HepG2 (cell line): ENCODE results near the gene CTNNA2. TPM values are rescaled to one million over a fixed set of nuclear protein-coding genes. Genes with fewer than 3 reads are reported as not detected.

ENCODE experiments used
- ATAC-seq: fragments of 200-7000 bp; cut with Tn5 transposase; 3 replicates; pipeline ENCODE4 v1.9.1; 2020; ENCODE audit warnings: mild to moderate bottlenecking, moderate library complexity
- BruUV-seq: library from RNA; stranded (reverse); fragments of 400-500 nt; replicated peaks from 2 replicates; lab custom pipeline; 2021; lab: Mats Ljungman, UMichigan
- CTCF ChIA-PET: fragments of 300-600 bp; formaldehyde crosslinking; extraction: SDS; loops from one replicate; lab custom pipeline; 2021; ENCODE audit warnings: low total read pairs, inconsistent platforms, low intra/inter-chr PET ratio; lab: Yijun Ruan, JAX
- POLR2A ChIA-PET: fragments of 350-600 bp; sonication (Branson Sonifier 250); formaldehyde crosslinking; loops from one replicate; lab custom pipeline; 2020; ENCODE audit warnings: antibody characterized with exemption, inconsistent platforms; lab: Yijun Ruan, JAX
- DNase-seq: peaks from one replicate; pipeline ENCODE4 v3.0.0-alpha.2; 2015; ENCODE audit warnings: low spot score
- FAIRE-seq: peaks from 3 replicates; lab custom pipeline; 2011; peaks lifted over from hg19 to GRCh38; lab: Jason Lieb, UNC
- H2AFZ ChIP-seq: one replicate; pipeline ENCODE4 v1.6.1; 2011; ENCODE audit warnings: low read length, inconsistent platforms
- H3K27ac ChIP-seq: fragments of 300-600 bp; 3 replicates; pipeline ENCODE4 v1.8.0; 2011; ENCODE audit warnings: mixed run types, mild to moderate bottlenecking, mixed read lengths, low read length, inconsistent platforms; ENCODE audit not compliant: insufficient read depth; ENCODE audit errors: extremely low read length
- H3K27me3 ChIP-seq, 2 experiments: fragments of 200-600 bp in 1 of 2; 2 replicates in 1 of 2; 3 replicates in 1 of 2; pipeline versions ENCODE4 v1.6.0 to v1.8.0; 2011; ENCODE audit warnings: low read length in 2 of 2, mild to moderate bottlenecking in 2 of 2, moderate library complexity in 2 of 2, inconsistent platforms in 1 of 2; ENCODE audit not compliant: insufficient read depth in 2 of 2, control insufficient read depth in 1 of 2
- H3K36me3 ChIP-seq, 2 experiments: fragments of 200-600 bp in 1 of 2; replicated peaks in 1 of 2; 2 replicates in 1 of 2; 3 replicates in 1 of 2; pipeline versions ENCODE4 v1.5.1 to v1.8.0; 2011; ENCODE audit warnings: low read length in 2 of 2, inconsistent platforms in 1 of 2; ENCODE audit not compliant: insufficient read depth in 2 of 2, control insufficient read depth in 1 of 2
- H3K4me1 ChIP-seq: 2 replicates; pipeline ENCODE4 v1.5.1; 2012; ENCODE audit warnings: low read length, inconsistent platforms; ENCODE audit not compliant: insufficient read depth
- H3K4me2 ChIP-seq: 2 replicates; pipeline ENCODE4 v1.6.0; 2011; ENCODE audit warnings: low read depth, low read length, inconsistent platforms
- H3K4me3 ChIP-seq, 3 experiments: fragments of 200-600 bp in 1 of 3; sonication (generic), shearing (Covaris generic) in 1 of 3; replicated peaks in 1 of 3; 2 replicates each; pipeline ENCODE4 v1.5.1; 2011 to 2016; ENCODE audit warnings: low read length in 3 of 3, inconsistent platforms in 2 of 3, low read depth in 2 of 3, mild to moderate bottlenecking in 2 of 3, control low read depth in 1 of 3, mixed read lengths in 1 of 3; ENCODE audit not compliant: insufficient read depth in 1 of 3
- H3K79me2 ChIP-seq: one replicate; pipeline ENCODE4 v1.6.1; 2011; ENCODE audit warnings: low read length, inconsistent platforms; ENCODE audit not compliant: insufficient read depth
- H3K9ac ChIP-seq: 2 replicates; pipeline ENCODE4 v1.6.0; 2011; ENCODE audit warnings: mild to moderate bottlenecking, low read depth, low read length, inconsistent platforms; ENCODE audit not compliant: insufficient read depth
- H3K9me3 ChIP-seq: 2 replicates; pipeline ENCODE4 v1.5.1; 2012; ENCODE audit warnings: mild to moderate bottlenecking, low read length
- H4K20me1 ChIP-seq: 2 replicates; pipeline ENCODE4 v1.6.0; 2011; ENCODE audit warnings: inconsistent platforms, mild to moderate bottlenecking, low read length, moderate library complexity; ENCODE audit not compliant: insufficient read depth
- HDAC2 ChIP-seq: sonication (generic); formaldehyde crosslinking; IDR thresholded peaks from 2 replicates; pipeline ENCODE4 v1.4.0; 2020; ENCODE audit warnings: missing genetic modification reagents
- JARID2 ChIP-seq: sonication (generic); formaldehyde crosslinking; IDR thresholded peaks from 2 replicates; pipeline ENCODE4 v1.8.1; 2023; ENCODE audit warnings: missing genetic modification reagents, inconsistent platforms; ENCODE audit not compliant: insufficient replicate concordance
- MYNN ChIP-seq: sonication (generic); formaldehyde crosslinking; IDR thresholded peaks from 2 replicates; pipeline ENCODE4 v1.4.0; 2020; ENCODE audit warnings: mild to moderate bottlenecking, low read depth, missing genetic modification reagents
- SCMH1 ChIP-seq: sonication (generic); formaldehyde crosslinking; IDR thresholded peaks from 2 replicates; pipeline ENCODE4 v1.9.0; 2021; ENCODE audit warnings: missing genetic modification reagents, mild to moderate bottlenecking, borderline replicate concordance
- SMAD1 ChIP-seq: sonication (generic); formaldehyde crosslinking; IDR thresholded peaks from 2 replicates; pipeline ENCODE4 v1.4.0; 2020; ENCODE audit warnings: missing genetic modification reagents, low read depth, mild to moderate bottlenecking, borderline replicate concordance
- SOX13 ChIP-seq, 3 experiments: fragments of 450-650 bp in 1 of 3; sonication (generic) in 1 of 3; formaldehyde crosslinking in 1 of 3; IDR thresholded peaks in 2 of 3; conservative IDR thresholded peaks in 1 of 3; 2 replicates each; pipeline versions ENCODE4 v1.5.0 to v1.6.1; 2016 to 2020; ENCODE audit warnings: antibody characterized with exemption in 1 of 3, mild to moderate bottlenecking in 1 of 3, missing compliant biosample characterization in 1 of 3, missing genetic modification reagents in 1 of 3, moderate library complexity in 1 of 3
- ZBTB21 ChIP-seq: sonication (generic); formaldehyde crosslinking; IDR thresholded peaks from 2 replicates; pipeline ENCODE4 v1.4.0; 2020; ENCODE audit warnings: missing genetic modification reagents
- ZNF124 ChIP-seq: sonication (generic); formaldehyde crosslinking; IDR thresholded peaks from 2 replicates; pipeline ENCODE4 v1.4.0; 2020; ENCODE audit warnings: missing genetic modification reagents
- ZNF160 ChIP-seq: sonication (generic); formaldehyde crosslinking; IDR thresholded peaks from 2 replicates; pipeline ENCODE4 v1.8.0; 2022; ENCODE audit warnings: mild to moderate bottlenecking, inconsistent platforms, missing genetic modification reagents
- ZNF251 ChIP-seq: sonication (generic); formaldehyde crosslinking; IDR thresholded peaks from 2 replicates; pipeline ENCODE4 v1.9.0; 2021; ENCODE audit warnings: mild to moderate bottlenecking, missing genetic modification reagents
- ZNF264 ChIP-seq: sonication (generic); formaldehyde crosslinking; IDR thresholded peaks from 2 replicates; pipeline ENCODE4 v1.4.0; 2020; ENCODE audit warnings: missing genetic modification reagents
- ZNF292 ChIP-seq: sonication (generic); formaldehyde crosslinking; IDR thresholded peaks from 2 replicates; pipeline ENCODE4 v1.8.1; 2022; ENCODE audit warnings: mild to moderate bottlenecking, low read depth, missing genetic modification reagents, borderline replicate concordance
- ZNF572 ChIP-seq: sonication (generic); formaldehyde crosslinking; IDR thresholded peaks from 2 replicates; pipeline ENCODE4 v1.5.1; 2020; ENCODE audit warnings: mild to moderate bottlenecking, missing genetic modification reagents
- ZNF724P ChIP-seq: sonication (generic); formaldehyde crosslinking; IDR thresholded peaks from 2 replicates; pipeline ENCODE4 v1.8.0; 2022; ENCODE audit warnings: missing genetic modification reagents, borderline replicate concordance
- WGBS: methylation state at CpG from one replicate; pipeline ENCODE4 v1.1.6; 2017; ENCODE audit warnings: low lambda C conversion rate; 5-methylcytosine and 5-hydroxymethylcytosine counted together
- in situ Hi-C: cut with HindIII; loops from 2 replicates; pipeline ENCODE4 v1.10.0; 2017; ENCODE audit warnings: low pct_unique_long_range_greater_than_20kb; ENCODE audit not compliant: extremely low pct_ligation_motif_present
- intact Hi-C: fragments of 100-400 bp; cut with micrococcal nuclease; formaldehyde crosslinking; loops from one replicate; pipeline ENCODE4 v1.10.0; 2022; ENCODE audit not compliant: unreplicated experiment
- polyA plus RNA-seq, 8 experiments: library from polyadenylated mRNA; depleted of rRNA in 3 of 8; stranded (reverse) in 7 of 8; unstranded in 1 of 8; fragments of >200 nt; fragmentation: Illumina TruSeq in 4 of 8; extraction: Trizol in 4 of 8; gene quantifications; 2 replicates each; pipeline versions ENCODE4 v1.2.1 to v1.2.3, GENCODE V29; 2011 to 2016; ENCODE audit warnings: low read depth in 4 of 8, missing spikeins in 1 of 8, mixed read lengths in 1 of 8; ENCODE audit not compliant: insufficient read depth in 1 of 8
- total RNA-seq, 5 experiments: library from RNA; depleted of rRNA; stranded (reverse); fragments of >200 nt; fragmentation: Illumina TruSeq; extraction: Trizol; gene quantifications; 2 replicates each; pipeline ENCODE4 v1.2.3, GENCODE V29; 2016; ENCODE audit warnings: low read depth in 1 of 5
- TF ChIP-seq, protein P1 (sequence below): sonication (generic); formaldehyde crosslinking; IDR thresholded peaks from 2 replicates; pipeline ENCODE4 v1.5.0; 2020; ENCODE audit warnings: missing genetic modification reagents
- TF ChIP-seq, protein P2 (sequence below): fragments of 450-650 bp; IDR thresholded peaks from 2 replicates; pipeline ENCODE4 v1.6.1; 2017; ENCODE audit warnings: mild to moderate bottlenecking

The CTNNA2 gene
- total and polyA plus RNA-seq, 2 of the 13 experiments (the other 11 are each of a cell fraction or from before 2014, with no cell fraction given): not detected

DNA sequence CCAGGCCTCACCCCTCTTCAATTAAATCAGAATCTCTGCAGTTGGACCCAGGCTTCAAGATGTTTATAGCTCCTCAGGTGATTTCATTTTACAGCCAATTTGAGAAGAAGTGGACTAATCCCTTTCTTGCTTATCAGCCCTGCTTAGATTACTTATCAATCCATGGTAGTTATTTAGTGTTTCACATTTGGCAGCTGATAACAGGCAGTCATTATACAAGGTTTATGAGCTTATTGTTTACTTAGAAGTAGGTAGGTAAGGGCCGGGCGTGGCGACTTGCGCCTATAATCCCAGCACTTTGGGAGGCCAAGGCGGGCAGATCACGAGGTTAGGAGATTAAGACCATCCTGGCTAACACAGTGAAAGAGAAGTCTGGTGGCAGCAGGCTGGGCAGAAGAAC, 237.5 kb downstream of the CTNNA2 start:
- in situ Hi-C loops (no loop called here), intact Hi-C loops (no loop called here)
- ATAC-seq (no peak), FAIRE-seq (no peak), DNase-seq (no peak)
- no TSS peak for BruUV-seq
- H3K4me2 ChIP-seq: no peak overlapping the region
- H3K36me3 ChIP-seq: no peaks in the 10 kb centered on the region
- no peaks in the 10 kb centered on the region for H3K27me3 ChIP-seq
- H3K4me3 ChIP-seq: no peak overlapping the region
- H4K20me1 ChIP-seq: no peaks in the 10 kb centered on the region
- POLR2A ChIA-PET: no interaction called here
- no peak for TF ChIP-seq ZNF292 (CRISPR knock-in tag)
- TF ChIP-seq, protein P1, sequence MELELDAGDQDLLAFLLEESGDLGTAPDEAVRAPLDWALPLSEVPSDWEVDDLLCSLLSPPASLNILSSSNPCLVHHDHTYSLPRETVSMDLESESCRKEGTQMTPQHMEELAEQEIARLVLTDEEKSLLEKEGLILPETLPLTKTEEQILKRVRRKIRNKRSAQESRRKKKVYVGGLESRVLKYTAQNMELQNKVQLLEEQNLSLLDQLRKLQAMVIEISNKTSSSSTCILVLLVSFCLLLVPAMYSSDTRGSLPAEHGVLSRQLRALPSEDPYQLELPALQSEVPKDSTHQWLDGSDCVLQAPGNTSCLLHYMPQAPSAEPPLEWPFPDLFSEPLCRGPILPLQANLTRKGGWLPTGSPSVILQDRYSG (CRISPR knock-in tag): no peak
- no peak for TF ChIP-seq ZNF724P (CRISPR knock-in tag)
- no peak overlapping the region for H2AFZ ChIP-seq
- H3K79me2 ChIP-seq: no peaks in the 10 kb centered on the region
- no peaks in the 10 kb centered on the region for H3K9me3 ChIP-seq
- H3K9ac ChIP-seq: no peak overlapping the region
- H3K27ac ChIP-seq: no peak overlapping the region
- H3K4me1 ChIP-seq: no peaks in the 10 kb centered on the region
- 11% methylated on average over 6 of the region's 6 CpGs for WGBS
- CTCF ChIA-PET: no interaction called here

DNA sequence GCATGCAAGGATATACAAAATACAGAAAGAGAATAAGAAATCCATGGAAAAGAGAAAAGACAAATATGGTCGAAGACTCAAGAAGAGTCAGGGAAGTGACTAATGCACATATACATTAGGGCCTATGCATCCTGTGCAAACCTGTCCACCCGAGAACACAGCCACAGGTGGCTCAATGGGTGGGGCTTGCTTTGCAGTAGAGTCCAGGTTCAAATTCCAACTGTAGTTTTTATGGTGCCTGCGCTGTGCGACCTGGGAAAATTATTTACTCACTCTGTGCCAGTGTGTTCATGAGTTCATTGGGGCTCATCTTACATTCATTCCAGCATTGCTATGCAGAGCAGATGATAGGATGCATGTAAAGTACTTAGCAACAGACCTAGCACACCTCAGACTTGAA, 244.7 kb downstream of the CTNNA2 start:
- H3K27ac ChIP-seq: no peak overlapping the region
- in situ Hi-C loops: no loop called here
- TF ChIP-seq ZNF251: no peak
- TF ChIP-seq ZNF572 (CRISPR knock-in tag): no peak
- TF ChIP-seq ZNF264 (CRISPR knock-in tag): no peak
- no peak for TF ChIP-seq ZBTB21
- no peak for TF ChIP-seq HDAC2 (CRISPR knock-in tag)
- no peak for TF ChIP-seq SOX13 (IDR thresholded peaks at IDR 0.05)
- no peak for TF ChIP-seq SOX13 (CRISPR knock-in tag; conservative IDR thresholded peaks at IDR 0.05 in 1 of 2, IDR thresholded peaks at IDR 0.05 in 1 of 2)
- no peak for TF ChIP-seq ZNF124 (CRISPR knock-in tag)
- TF ChIP-seq, protein P2, sequence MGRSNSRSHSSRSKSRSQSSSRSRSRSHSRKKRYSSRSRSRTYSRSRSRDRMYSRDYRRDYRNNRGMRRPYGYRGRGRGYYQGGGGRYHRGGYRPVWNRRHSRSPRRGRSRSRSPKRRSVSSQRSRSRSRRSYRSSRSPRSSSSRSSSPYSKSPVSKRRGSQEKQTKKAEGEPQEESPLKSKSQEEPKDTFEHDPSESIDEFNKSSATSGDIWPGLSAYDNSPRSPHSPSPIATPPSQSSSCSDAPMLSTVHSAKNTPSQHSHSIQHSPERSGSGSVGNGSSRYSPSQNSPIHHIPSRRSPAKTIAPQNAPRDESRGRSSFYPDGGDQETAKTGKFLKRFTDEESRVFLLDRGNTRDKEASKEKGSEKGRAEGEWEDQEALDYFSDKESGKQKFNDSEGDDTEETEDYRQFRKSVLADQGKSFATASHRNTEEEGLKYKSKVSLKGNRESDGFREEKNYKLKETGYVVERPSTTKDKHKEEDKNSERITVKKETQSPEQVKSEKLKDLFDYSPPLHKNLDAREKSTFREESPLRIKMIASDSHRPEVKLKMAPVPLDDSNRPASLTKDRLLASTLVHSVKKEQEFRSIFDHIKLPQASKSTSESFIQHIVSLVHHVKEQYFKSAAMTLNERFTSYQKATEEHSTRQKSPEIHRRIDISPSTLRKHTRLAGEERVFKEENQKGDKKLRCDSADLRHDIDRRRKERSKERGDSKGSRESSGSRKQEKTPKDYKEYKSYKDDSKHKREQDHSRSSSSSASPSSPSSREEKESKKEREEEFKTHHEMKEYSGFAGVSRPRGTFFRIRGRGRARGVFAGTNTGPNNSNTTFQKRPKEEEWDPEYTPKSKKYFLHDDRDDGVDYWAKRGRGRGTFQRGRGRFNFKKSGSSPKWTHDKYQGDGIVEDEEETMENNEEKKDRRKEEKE: no peak
- TF ChIP-seq SCMH1: no peak
- no peak for TF ChIP-seq ZNF160 (CRISPR knock-in tag)
- no peak for TF ChIP-seq SMAD1 (CRISPR knock-in tag)
- no peak for TF ChIP-seq MYNN (CRISPR knock-in tag)
- no peak for TF ChIP-seq JARID2 (CRISPR knock-in tag)

More for the DNA sequence above, 244.7 kb downstream of the CTNNA2 start:
- intact Hi-C loops: no loop called here
- Histone ChIP-seq H3K4me3 (no peak overlapping the region), H3K4me2 (no peak overlapping the region), H3K9ac (no peak overlapping the region), H3K27me3 (no peaks in the 10 kb centered on the region), H3K9me3 (no peaks in the 10 kb centered on the region), H3K36me3 (no peaks in the 10 kb centered on the region), H3K4me1 (no peaks in the 10 kb centered on the region), H4K20me1 (no peaks in the 10 kb centered on the region), H2AFZ (no peak overlapping the region), H3K79me2 (no peaks in the 10 kb centered on the region)
- no TSS peak for BruUV-seq
- POLR2A ChIA-PET: no interaction called here
- no peak for DNase-seq
- FAIRE-seq: no peak
- CTCF ChIA-PET: no interaction called here
- no peak for ATAC-seq
- 41% methylated on average over 4 of the region's 4 CpGs for WGBS
